Ishikawa (cell line): ENCODE results near the gene PRRT1B.

Experiments used
- EGR1 ChIP-seq: IDR thresholded peaks from 2 replicates; pipeline ENCODE4 v1.6.1; 2012
- EP300 ChIP-seq: IDR thresholded peaks from 2 replicates; pipeline ENCODE4 v1.6.1; 2012; ENCODE audit warnings: borderline replicate concordance
- YY1 ChIP-seq: IDR thresholded peaks from 2 replicates; pipeline ENCODE4 v1.6.1; 2012; ENCODE audit warnings: low read depth
- TF ChIP-seq, protein P1 (sequence below): IDR thresholded peaks from 2 replicates; pipeline ENCODE4 v1.6.1; 2012

DNA sequence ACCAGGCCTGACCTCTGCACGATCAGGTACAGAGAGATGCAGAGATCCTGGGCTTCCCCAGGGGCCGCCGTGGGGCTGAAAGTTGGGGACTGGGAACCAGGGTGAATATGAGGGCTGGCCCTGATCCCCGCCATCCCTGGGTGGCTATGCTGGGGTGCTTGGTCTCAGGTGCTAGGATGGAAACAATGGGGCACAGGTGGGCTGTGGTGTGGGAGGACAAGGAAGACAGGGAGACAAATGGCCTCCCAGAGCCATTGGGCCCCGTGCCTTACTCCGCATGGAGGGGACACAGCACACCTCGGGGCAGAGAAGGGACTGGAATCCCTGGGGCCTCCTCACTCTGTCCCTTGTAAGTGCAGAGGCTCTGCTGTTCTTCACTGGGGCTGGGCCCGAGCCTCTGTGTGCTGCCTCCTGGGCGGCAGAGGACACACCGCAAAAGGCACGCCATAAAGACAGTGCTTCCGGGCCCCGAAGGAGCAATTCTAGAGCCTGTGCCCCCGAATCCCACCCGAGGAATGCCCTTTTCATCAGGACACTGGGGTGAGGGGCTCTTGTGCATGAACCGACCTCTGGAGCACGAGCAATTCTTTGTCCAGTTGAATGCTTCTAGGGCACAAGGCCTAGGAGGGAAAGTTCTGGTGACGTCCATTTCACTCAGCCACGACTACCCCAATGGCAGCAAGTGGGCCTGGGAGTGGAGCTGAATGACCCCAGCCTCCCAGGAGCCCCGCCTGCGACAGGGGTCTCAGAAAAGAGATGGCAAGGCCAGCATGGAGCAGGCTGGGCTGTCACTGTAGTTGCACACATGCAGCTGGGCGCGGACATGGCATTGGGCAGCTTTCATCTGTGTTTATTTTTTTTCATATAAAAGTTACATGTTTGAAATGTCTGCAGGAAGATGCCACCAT, 30.9 kb downstream of the PRRT1B start:
- no peak for TF ChIP-seq EP300
- TF ChIP-seq YY1, result no peak
- TF ChIP-seq, protein P1, sequence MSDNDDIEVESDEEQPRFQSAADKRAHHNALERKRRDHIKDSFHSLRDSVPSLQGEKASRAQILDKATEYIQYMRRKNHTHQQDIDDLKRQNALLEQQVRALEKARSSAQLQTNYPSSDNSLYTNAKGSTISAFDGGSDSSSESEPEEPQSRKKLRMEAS, result no peak
- no peak for TF ChIP-seq EGR1
